GM23248 (cell line): ENCODE measurements around the gene TPI1. TPM values are rescaled to one million over a fixed set of nuclear protein-coding genes. Genes with fewer than 3 reads are reported as not detected.

Experiments used
- DNase-seq: peaks from one replicate; pipeline ENCODE4 v3.0.0-alpha.2; 2015
- H2AFZ ChIP-seq: fragments of 200-600 bp; sonication (generic); 2 replicates; pipeline ENCODE4 v1.6.1; 2016; ENCODE audit warnings: antibody characterized with exemption
- H3F3A ChIP-seq: fragments of 200-600 bp; sonication (generic); 2 replicates; pipeline ENCODE4 v1.6.1; 2016; ENCODE audit warnings: mild to moderate bottlenecking, antibody characterized with exemption, mixed run types; ENCODE audit not compliant: insufficient read depth
- H3K27ac ChIP-seq: fragments of 200-600 bp; sonication (generic); 2 replicates; pipeline ENCODE4 v1.5.1; 2016; ENCODE audit warnings: mild to moderate bottlenecking
- H3K27me3 ChIP-seq: fragments of 200-600 bp; sonication (generic); replicated peaks from 2 replicates; pipeline ENCODE4 v1.6.1; 2016; ENCODE audit warnings: mild to moderate bottlenecking; ENCODE audit not compliant: insufficient read depth
- H3K36me3 ChIP-seq: fragments of 200-600 bp; sonication (generic); 2 replicates; pipeline ENCODE4 v1.6.1; 2016; ENCODE audit warnings: low read depth, mild to moderate bottlenecking
- H3K4me1 ChIP-seq: fragments of 200-600 bp; sonication (generic); 2 replicates; pipeline ENCODE4 v1.6.1; 2016; ENCODE audit warnings: mild to moderate bottlenecking; ENCODE audit not compliant: insufficient read depth
- H3K4me2 ChIP-seq: fragments of 200-600 bp; sonication (generic); one replicate; pipeline ENCODE4 v1.6.1; 2016; ENCODE audit warnings: mild to moderate bottlenecking; ENCODE audit not compliant: unreplicated experiment
- H3K4me3 ChIP-seq: fragments of 200-600 bp; sonication (generic); 2 replicates; pipeline ENCODE4 v1.5.1; 2016; ENCODE audit warnings: mild to moderate bottlenecking
- H3K79me2 ChIP-seq: fragments of 200-600 bp; sonication (generic); 2 replicates; pipeline ENCODE4 v1.6.1; 2016; ENCODE audit warnings: mild to moderate bottlenecking; ENCODE audit not compliant: insufficient read depth
- H3K9ac ChIP-seq: fragments of 200-600 bp; sonication (generic); 2 replicates; pipeline ENCODE4 v1.6.1; 2016; ENCODE audit warnings: mild to moderate bottlenecking
- H3K9me2 ChIP-seq: fragments of 200-600 bp; sonication (generic); 2 replicates; pipeline ENCODE4 v1.6.1; 2016; ENCODE audit warnings: mixed run types, mild to moderate bottlenecking, moderate library complexity; ENCODE audit not compliant: insufficient read depth
- H3K9me3 ChIP-seq: fragments of 200-600 bp; sonication (generic); one replicate; pipeline ENCODE4 v1.6.1; 2017; ENCODE audit warnings: low read depth
- H4K20me1 ChIP-seq: fragments of 200-600 bp; sonication (generic); 2 replicates; pipeline ENCODE4 v1.6.0; 2016; ENCODE audit not compliant: insufficient read depth
- EZH2 ChIP-seq: fragments of 200-600 bp; sonication (generic); IDR thresholded peaks from 2 replicates; pipeline ENCODE4 v1.6.1; 2018; ENCODE audit warnings: antibody characterized with exemption, mild to moderate bottlenecking; ENCODE audit not compliant: insufficient read depth, poor library complexity, severe bottlenecking
- EZH2phosphoT487 ChIP-seq: fragments of 200-600 bp; sonication (generic); IDR thresholded peaks from 2 replicates; pipeline ENCODE4 v1.6.1; 2018; ENCODE audit warnings: antibody characterized with exemption, moderate library complexity, mild to moderate bottlenecking, low read depth; ENCODE audit not compliant: insufficient read depth
- WGBS, 2 experiments: methylation state at CpG; one replicate each; pipeline ENCODE4 v1.1.6; 2015 to 2017; ENCODE audit warnings: low lambda C conversion rate in 2 of 2, low coverage in 1 of 2; ENCODE audit errors: missing lambda C conversion rate in 2 of 2; 5-methylcytosine and 5-hydroxymethylcytosine counted together
- in situ Hi-C: fragments of 300-500 bp; cut with MboI; formaldehyde crosslinking; loops from 2 replicates; pipeline ENCODE4 v1.15.0; 2020
- polyA plus RNA-seq: library from polyadenylated mRNA; unstranded; fragments of >200 nt; fragmentation: Nextera tagmentation; extraction: Ambion mirVana; gene quantifications from 2 replicates; pipeline ENCODE4 v1.2.1, GENCODE V29; 2016
- total RNA-seq: library from RNA; depleted of rRNA; stranded (reverse); fragments of >200 nt; shearing (Covaris generic); gene quantifications from 2 replicates; pipeline ENCODE4 v1.2.3, GENCODE V29; 2014

Gene TPI1
- total and polyA plus RNA-seq, 2 experiments from 2014 or later, result 1,799 to 1,936 TPM

GRCh38 chr12:6843118-6843902 lies 24.0 kb upstream of the TPI1 start:
- Histone ChIP-seq H4K20me1 (no peaks in the 10 kb centered on the region), H3K4me3 (no peak overlapping the region), H3K27ac (no peak overlapping the region), H3F3A (no peaks in the 10 kb centered on the region), H2AFZ (no peak overlapping the region), H3K9ac (no peak overlapping the region), H3K4me1 (no peaks in the 10 kb centered on the region), H3K36me3 (peaks cover 22% of the 10 kb centered on the region; the same call in 1 of the 2 replicates), H3K9me2 (no peaks in the 10 kb centered on the region), H3K27me3 (no peaks in the 10 kb centered on the region), H3K79me2 (peaks cover 13% of the 10 kb centered on the region; the same call in 1 of the 2 replicates), H3K4me2 (no peak overlapping the region), H3K9me3 (no peaks in the 10 kb centered on the region)
- no peak for DNase-seq
- TF ChIP-seq EZH2phosphoT487, result no peak
- TF ChIP-seq EZH2, result no peak
- in situ Hi-C loops, result no loop called here
- 82 to 87% methylated on average over 13 to 16 of the region's 16 CpGs for WGBS, 2 experiments

GRCh38 chr12:6845395-6845794 lies 21.9 kb upstream of the TPI1 start:
- Histone ChIP-seq H3K27me3 (no peaks in the 10 kb centered on the region), H4K20me1 (no peaks in the 10 kb centered on the region), H3K9ac (no peak overlapping the region), H3K4me2 (no peak overlapping the region), H3K4me1 (no peaks in the 10 kb centered on the region), H3K27ac (no peak overlapping the region), H3K36me3 (peaks cover 22% of the 10 kb centered on the region; the same call in 1 of the 2 replicates), H3K79me2 (peaks cover 28% of the 10 kb centered on the region), H3K4me3 (no peak overlapping the region), H3F3A (no peaks in the 10 kb centered on the region), H3K9me2 (no peaks in the 10 kb centered on the region), H2AFZ (no peak overlapping the region), H3K9me3 (no peaks in the 10 kb centered on the region)
- no peak for DNase-seq
- in situ Hi-C loops, result no loop called here
- 92 to 93% methylated on average over 17 of the region's 17 CpGs for WGBS, 2 experiments
- TF ChIP-seq EZH2, result no peak
- TF ChIP-seq EZH2phosphoT487, result no peak

GRCh38 chr12:6846316-6846869 lies 20.9 kb upstream of the TPI1 start:
- Histone ChIP-seq H3K9me3 (no peaks in the 10 kb centered on the region), H2AFZ (no peak overlapping the region), H3K27ac (no peak overlapping the region), H3K36me3 (peaks cover 22% of the 10 kb centered on the region; the same call in 1 of the 2 replicates), H3F3A (0 out of 2 replicates have a peak, but pooled peaks cover 2% of the 10 kb centered on the region), H3K27me3 (no peaks in the 10 kb centered on the region), H3K4me3 (no peak overlapping the region), H3K9me2 (no peaks in the 10 kb centered on the region), H3K4me2 (no peak overlapping the region), H3K79me2 (peaks cover 33% of the 10 kb centered on the region), H4K20me1 (no peaks in the 10 kb centered on the region), H3K4me1 (no peaks in the 10 kb centered on the region), H3K9ac (no peak overlapping the region)
- TF ChIP-seq EZH2 (no peak), EZH2phosphoT487 (no peak)
- in situ Hi-C loops, result no loop called here
- 78% methylated on average over 7 of the region's 7 CpGs for WGBS, 2 experiments
- DNase-seq, result no peak

- Histone ChIP-seq H3K9me3 (no peaks in the 10 kb centered on the region), H3K79me2 (peaks cover 33% of the 10 kb centered on the region), H3K4me1 (no peaks in the 10 kb centered on the region), H2AFZ (no peak overlapping the region), H3F3A (0 out of 2 replicates have a peak, but pooled peaks cover 5% of the 10 kb centered on the region), H3K4me2 (no peak overlapping the region), H3K9ac (no peak overlapping the region), H4K20me1 (no peaks in the 10 kb centered on the region), H3K9me2 (no peaks in the 10 kb centered on the region), H3K27ac (no peak overlapping the region), H3K36me3 (peaks cover 22% of the 10 kb centered on the region; the same call in 1 of the 2 replicates), H3K4me3 (no peak overlapping the region), H3K27me3 (no peaks in the 10 kb centered on the region)
- in situ Hi-C loops, result no loop called here
- no peak for DNase-seq
- TF ChIP-seq EZH2phosphoT487 (no peak), EZH2 (no peak)
- 95 to 100% methylated on average over 2 of the region's 2 CpGs for WGBS, 2 experiments
These were observed 19.7 kb upstream of the TPI1 start for GRCh38 chr12:6847676-6848075.
